Left ventricle myocardium superior (tissue), 1 donor: ENCODE results near the gene TCF3. TPM values are rescaled to one million over a fixed set of nuclear protein-coding genes. Genes with fewer than 3 reads are reported as not detected.
A peak's percentile ranks its signal among the peaks of the same experiment; 100 is the strongest.
"Not testable (repeated sequence)": the region's sequence is repeated elsewhere in the genome, so short reads cannot be mapped to it uniquely, and the experiment has no call there.

Experiments used
- ATAC-seq: fragments of 200-7000 bp; cut with Tn5 transposase; one replicate; pipeline ENCODE4 v1.9.1; 2020; ENCODE audit warnings: mild to moderate bottlenecking, moderate library complexity
- DNase-seq: peaks from one replicate; pipeline ENCODE4 v3.0.0-alpha.2; 2020
- intact Hi-C: fragments of 100-400 bp; cut with micrococcal nuclease; formaldehyde crosslinking; loops from one replicate; pipeline ENCODE4 v1.11.0; 2022
- total RNA-seq: library from RNA; stranded (reverse); fragmentation: NEBNext Ultra II Directional; extraction: Animal tissue kit (Norgen Biotek cat#: 25700); gene quantifications from one replicate; pipeline ENCODE4 v1.2.1, GENCODE V29; 2021
- donor health status: DM: no; HTN: yes; CAD: no; lungs with severe emphysema.

The TCF3 gene
- total RNA-seq, 1 donor from 2014 or later, result 20.7 TPM

- no peak for ATAC-seq
- DNase-seq, result no peak
- intact Hi-C loops, result no loop called here
These were observed 21.9 kb upstream of the TCF3 start for GRCh38 chr19:1674293-1674679.

DNA sequence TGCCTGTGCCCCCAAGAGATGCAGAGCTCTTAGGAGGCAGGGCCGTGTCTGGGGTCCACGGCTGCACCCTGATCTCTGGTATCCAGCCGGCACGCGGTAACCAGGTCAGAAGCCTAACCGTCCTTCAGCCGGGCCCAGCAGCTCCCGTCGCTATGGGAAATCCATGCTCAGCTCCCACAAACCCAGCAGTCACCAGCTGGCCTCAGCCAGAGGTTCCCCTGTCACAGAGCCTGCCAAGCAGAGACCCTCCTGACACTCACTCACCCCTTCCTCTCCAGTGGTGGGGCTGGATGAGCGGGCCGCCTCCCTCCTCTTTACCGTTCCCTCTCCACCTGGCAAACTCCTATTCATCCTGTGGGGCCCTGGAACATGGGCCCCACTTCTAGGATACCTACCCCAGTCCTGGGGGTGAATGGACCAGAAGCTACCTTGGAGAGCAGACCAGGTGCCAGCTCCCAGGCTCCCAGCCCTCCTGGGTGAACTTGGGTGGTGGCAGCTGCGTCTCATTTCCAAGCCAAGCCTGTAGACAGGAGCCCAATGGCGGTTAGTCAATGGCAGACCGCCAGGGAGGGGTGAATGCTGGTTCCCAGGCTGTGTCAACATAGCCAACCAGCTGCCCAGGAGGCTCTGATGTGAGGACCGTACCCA lies 21.4 kb upstream of the TCF3 start:
- DNase-seq, result no peak
- no peak for ATAC-seq
- intact Hi-C loops, result no loop called here

DNA sequence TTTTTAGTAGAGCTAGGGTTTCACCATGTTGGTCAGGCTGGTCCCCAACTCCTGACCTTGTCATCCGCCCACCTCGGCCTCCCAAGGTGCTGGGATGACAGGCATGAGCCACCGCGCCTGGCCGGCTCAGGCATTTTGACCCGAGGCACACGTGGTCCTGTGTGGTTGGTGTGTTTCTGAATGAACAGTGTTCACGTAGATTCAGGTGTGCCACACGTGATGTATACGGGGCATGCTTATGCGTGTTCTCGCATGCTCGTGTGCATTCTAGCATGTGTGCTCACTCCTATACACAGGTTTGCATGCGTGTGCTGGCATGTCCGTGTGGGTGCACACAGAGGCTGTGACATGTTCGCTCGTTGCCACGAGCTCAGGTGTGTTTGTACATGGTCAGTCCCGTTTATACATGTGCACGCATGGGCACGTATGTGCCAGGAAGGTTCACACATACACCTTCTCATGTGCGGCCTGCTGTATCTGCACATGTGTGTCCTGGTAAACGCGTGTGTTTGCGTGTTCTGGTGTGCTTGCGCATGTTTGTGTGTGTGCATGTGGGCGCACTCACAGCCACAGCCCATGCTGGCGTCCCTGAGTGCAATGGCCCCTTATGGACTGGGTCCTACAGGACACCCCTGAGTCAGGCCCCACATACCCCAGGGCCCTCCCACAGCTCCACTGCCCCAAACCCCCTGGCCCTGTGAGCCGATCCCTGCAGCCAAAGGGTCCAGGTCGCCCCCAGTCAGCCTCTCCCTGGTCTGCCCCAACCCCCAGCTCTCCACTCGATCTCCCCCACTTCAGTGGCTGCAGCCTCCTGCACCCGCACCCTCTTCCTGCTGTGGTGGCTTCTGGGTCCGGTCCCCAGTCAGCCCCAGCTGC lies 20.6 kb upstream of the TCF3 start:
- no peak for ATAC-seq
- intact Hi-C loops, result no loop called here
- no peak for DNase-seq

DNA sequence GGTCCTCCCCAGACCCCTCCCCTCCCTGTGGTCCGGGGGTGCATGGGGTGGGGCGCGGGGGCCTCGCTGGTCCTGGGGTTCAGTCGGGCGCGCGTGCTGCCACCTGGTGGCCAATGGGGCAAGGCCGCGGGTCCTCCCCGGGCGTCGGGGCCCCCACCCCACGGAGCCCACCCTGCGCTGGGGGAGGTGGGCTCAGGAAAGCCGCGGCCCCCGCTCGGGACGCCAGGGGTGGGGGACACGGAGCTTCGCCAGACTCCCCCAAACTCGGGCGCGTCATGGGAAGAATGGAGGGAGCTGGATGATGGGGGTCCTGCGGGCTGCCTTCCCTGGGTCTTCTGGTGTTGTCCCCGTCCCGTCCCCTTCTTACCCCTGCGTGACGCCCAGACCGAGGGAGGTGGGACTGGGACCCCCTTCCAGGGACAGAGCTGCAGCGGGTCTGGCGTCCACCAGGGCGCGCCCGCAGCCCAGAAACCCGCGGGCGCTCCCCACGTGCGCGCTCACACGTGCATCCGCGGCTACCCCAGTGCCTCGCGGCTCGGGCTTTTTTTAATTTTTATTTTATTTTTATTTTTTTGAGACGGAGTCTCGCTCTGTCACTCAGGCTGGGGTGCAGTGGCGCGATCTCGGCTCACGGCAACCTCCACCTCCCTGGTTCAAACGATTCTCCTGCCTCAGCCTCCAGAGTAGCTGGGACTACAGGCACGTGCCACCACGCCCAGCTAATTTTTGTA lies 19.8 kb upstream of the TCF3 start:
- peak; percentile 73 for ATAC-seq
- peak; percentile 65 for DNase-seq
- intact Hi-C loops, result no loop called here

DNA sequence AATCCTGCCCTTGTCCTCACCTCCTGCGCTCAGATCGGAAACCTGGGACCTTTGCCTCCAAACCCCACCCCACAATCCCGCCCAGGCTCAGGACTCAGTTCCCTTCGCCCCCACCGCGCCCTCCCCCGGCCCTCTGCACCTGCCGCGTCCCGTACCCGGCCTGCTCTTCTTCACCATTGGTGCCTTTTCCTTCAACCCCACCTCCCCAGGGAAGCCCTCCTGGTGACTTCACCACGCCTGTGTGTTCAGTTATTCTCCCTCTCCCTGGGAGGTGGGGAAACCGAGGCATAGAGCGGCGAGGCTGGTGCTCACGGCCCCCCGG lies 19.3 kb upstream of the TCF3 start:
- intact Hi-C loops, result no loop called here
- DNase-seq, result no peak
- ATAC-seq, result no peak

DNA sequence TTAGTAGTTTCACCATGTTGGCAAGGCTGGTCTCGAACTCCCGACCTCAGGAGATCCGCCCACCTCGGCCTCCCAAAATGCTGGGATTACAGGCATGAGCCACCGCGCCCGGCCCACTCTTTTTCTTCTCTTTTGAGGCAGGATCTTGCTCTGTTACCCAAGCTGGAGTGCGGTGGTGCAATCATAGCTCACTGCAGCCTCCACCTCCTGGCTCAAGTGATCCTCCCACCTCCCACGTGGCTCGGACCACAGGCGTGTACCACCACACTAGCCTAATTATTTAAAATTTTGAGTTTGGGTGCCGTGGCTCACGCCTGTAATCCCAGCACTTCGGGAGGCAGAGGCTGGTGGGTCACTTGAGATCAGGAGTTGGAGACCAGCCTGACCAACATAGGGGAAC lies 18.3 kb upstream of the TCF3 start:
- intact Hi-C loops, DNase-seq, ATAC-seq: not testable (repeated sequence)

GRCh38 chr19:1668486-1669270 lies 16.3 kb upstream of the TCF3 start:
- no peak for DNase-seq
- intact Hi-C loops, result no loop called here
- ATAC-seq, result no peak

DNA sequence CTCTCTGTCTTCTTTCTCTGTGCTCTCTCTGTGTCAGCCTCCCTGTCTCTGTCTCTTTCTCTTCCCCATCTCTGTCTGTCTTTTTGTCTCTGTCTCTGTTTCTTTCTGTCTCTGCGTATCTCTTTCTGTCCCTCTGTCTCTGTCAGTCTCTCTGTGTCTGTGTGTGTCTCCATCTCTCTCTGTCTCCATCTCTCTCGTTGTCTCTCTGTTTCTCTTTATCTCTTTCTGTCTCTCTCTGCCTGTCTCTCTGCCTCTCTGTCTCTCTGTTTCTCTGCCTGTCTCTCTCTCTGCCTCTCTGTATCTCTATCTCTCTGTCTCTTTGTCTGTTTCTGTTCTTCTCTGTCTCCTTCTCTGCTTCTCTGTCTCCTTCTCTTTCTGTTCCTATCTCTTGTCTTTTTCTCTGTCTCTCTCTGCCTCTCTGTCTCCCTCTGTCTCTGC lies 15.7 kb upstream of the TCF3 start:
- DNase-seq (no peak), ATAC-seq (no peak)
- intact Hi-C loops, result no loop called here

DNA sequence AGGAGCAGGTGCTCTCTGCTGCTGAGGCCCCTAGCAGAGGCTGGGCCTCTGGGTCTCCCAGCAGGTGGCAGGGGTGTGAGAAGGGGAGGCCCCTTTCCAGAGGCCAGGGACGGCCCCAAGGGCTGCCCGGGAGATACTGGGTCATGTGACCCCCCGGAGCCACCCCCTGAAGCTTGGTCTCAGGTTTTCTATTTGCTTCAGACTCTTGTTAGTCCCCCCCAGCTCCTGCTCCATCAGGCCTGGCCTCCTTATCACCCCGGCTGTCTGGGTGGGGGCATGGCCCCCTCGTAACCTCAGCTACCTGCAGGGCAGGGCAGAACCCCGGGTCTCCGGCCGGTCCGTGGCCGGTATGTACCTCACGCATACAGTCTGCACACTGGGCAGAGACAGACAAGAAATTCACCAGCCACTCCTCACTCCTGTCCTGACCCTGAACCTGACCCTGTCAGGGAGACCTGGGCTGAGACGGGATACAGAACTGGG lies 13.2 kb upstream of the TCF3 start:
- no peak for ATAC-seq
- no peak for DNase-seq
- intact Hi-C loops, result no loop called here

- intact Hi-C loops, result no loop called here
- ATAC-seq (no peak), DNase-seq (no peak)
These were observed 11.4 kb upstream of the TCF3 start for GRCh38 chr19:1663852-1664251.

DNA sequence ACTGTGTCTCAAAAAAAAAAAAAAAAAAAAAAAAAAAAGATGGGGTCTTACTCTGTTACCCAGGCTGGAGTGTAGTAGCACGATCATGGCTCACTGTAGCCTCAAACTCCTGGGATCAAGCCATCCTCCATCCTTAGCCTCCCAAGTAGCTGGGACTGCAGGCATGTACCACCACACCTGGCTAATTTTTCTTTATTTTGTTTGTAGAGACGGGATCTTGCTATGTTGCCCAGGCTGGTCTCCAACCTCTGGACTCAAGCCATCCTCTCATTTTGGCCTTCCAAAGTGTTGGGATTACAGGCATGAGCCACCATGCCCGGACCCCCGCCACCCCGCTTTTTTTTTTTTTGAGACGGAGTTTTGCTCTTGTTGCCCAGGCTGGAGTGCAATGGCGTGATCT lies 10.8 kb upstream of the TCF3 start:
- DNase-seq, ATAC-seq, intact Hi-C loops: not testable (repeated sequence)

- ATAC-seq, result no peak
- intact Hi-C loops, result no loop called here
These were observed 9.6 kb upstream of the TCF3 start for GRCh38 chr19:1661995-1662394.

DNA sequence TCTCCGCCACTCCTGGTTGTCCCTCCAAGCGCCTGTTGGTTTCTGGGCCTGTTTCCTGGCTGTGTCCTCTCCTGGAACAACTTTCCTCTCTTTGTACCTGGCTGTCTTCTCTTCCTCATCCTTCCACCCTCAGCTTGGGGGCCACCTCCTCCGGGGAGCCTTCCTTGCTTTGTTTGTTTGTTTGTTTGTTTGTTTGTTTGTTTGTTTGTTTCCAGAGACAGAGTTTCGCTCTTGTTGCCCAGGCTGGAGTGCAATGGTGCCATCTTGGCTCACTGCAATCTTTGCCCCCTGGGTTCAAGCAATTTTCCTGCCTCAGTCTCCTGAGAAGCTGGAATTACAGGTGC lies 6.6 kb upstream of the TCF3 start:
- DNase-seq, result no peak
- intact Hi-C loops, result no loop called here

More at GRCh38 chr19:1661995-1662394, 9.6 kb upstream of the TCF3 start:
- DNase-seq, result no peak

GRCh38 chr19:1658150-1659083 lies 6.0 kb upstream of the TCF3 start:
- DNase-seq (peak; percentile 20), ATAC-seq (no peak)
- intact Hi-C loops, result no loop called here

More for the DNA sequence above, 6.6 kb upstream of the TCF3 start:
- no peak for ATAC-seq

DNA sequence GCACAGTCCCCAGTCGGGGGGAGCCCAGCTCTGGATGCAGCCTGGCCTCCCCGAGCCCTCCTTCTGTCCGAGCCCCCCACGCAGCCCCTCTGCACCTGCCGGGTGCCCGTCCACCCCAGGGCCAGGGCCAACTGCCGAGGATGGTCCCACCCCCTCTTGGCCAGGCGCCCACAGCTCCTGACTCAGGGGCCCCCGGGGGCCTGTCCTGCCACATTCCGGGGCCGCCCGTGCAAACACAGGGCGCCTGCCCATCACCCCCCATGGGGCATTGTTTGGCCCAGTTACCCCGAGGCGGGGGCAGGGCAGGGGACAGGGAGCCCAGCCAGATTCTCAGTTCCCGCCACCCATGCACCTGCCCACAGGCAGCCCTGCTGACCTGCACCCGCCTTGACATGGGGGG lies 5.3 kb upstream of the TCF3 start:
- intact Hi-C loops, result no loop called here
- ATAC-seq (no peak), DNase-seq (no peak)

- no peak for ATAC-seq
These were observed 4.6 kb upstream of the TCF3 start for GRCh38 chr19:1656988-1657536.

GRCh38 chr19:1655987-1656608 lies 3.7 kb upstream of the TCF3 start:
- ATAC-seq (no peak), DNase-seq (no peak)
- intact Hi-C loops, result no loop called here

More at GRCh38 chr19:1656988-1657536, 4.6 kb upstream of the TCF3 start:
- intact Hi-C loops, result no loop called here
- DNase-seq, result no peak
